Measurements from ENCODE around the gene TMEM45B. TPM values are rescaled to one million over a fixed set of nuclear protein-coding genes. Genes with fewer than 3 reads are reported as not detected.
"Not testable (repeated sequence)": the region's sequence is repeated elsewhere in the genome, so short reads cannot be mapped to it uniquely, and the experiment has no call there.

Gene TMEM45B
- polyA plus RNA-seq, 1 donor from 2014 or later: not detected

DNA sequence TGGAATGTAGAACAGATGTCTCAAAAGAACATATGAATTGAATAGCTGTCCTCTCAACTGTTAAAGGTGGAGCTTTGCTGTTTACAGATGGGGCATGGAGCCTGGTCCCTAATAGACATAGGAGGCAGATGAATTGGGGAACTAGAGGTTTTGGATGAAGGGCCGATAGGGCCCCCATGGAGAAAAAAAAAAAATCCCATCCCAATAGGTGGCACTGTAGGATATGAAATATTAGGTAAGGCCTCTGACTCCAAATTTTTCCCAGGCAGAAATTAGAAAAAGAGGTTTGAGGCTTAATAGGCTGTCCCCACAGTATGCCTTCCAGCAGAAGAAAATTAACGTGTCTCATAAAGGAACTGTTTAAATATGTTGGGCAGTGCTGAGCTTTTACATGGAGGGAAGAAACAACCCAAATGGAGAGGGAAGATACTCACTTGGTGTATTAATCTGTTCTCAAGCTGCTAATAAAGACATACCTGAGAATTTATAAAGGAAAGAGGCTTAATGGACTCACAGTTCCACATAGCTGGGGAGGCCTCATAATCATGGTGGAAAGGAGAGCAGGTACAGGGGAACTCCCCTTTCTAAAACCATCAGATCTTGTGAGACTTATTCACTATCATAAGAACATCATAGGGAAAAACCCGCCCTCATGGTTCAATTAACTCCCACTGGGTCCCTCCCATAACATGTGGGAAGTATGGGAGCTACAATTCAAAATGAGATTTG lies 30.1 kb upstream of the TMEM45B start:
- Histone ChIP-seq H3K36me3 (ENCODE audit: insufficient read depth, low read length) (no peaks in the 10 kb centered on the region), H2AFZ (ENCODE audit: low read depth, low read length) (no peak overlapping the region), H3F3A (ENCODE audit: insufficient read depth, low read length, poor library complexity, severe bottlenecking) (no peaks in the 10 kb centered on the region), H3K9me2 (ENCODE audit: insufficient read depth, low read length) (no peaks in the 10 kb centered on the region), H3K9ac (ENCODE audit: low read length) (no peak overlapping the region), H3K4me3 (ENCODE audit: low read length) (no peak overlapping the region), H3K9me3 (ENCODE audit: low read length) (no peaks in the 10 kb centered on the region), H3K4me2 (ENCODE audit: low read length) (no peak overlapping the region), H4K20me1 (ENCODE audit: insufficient read depth) (no peaks in the 10 kb centered on the region), H3K79me2 (replicated peaks; ENCODE audit: insufficient read depth, low read length) (no peaks in the 10 kb centered on the region), H3K27ac (ENCODE audit: low read length) (no peak overlapping the region), H3K27me3 (ENCODE audit: insufficient read depth, low read depth, low read length) (no peaks in the 10 kb centered on the region)
- TF ChIP-seq, protein P1, sequence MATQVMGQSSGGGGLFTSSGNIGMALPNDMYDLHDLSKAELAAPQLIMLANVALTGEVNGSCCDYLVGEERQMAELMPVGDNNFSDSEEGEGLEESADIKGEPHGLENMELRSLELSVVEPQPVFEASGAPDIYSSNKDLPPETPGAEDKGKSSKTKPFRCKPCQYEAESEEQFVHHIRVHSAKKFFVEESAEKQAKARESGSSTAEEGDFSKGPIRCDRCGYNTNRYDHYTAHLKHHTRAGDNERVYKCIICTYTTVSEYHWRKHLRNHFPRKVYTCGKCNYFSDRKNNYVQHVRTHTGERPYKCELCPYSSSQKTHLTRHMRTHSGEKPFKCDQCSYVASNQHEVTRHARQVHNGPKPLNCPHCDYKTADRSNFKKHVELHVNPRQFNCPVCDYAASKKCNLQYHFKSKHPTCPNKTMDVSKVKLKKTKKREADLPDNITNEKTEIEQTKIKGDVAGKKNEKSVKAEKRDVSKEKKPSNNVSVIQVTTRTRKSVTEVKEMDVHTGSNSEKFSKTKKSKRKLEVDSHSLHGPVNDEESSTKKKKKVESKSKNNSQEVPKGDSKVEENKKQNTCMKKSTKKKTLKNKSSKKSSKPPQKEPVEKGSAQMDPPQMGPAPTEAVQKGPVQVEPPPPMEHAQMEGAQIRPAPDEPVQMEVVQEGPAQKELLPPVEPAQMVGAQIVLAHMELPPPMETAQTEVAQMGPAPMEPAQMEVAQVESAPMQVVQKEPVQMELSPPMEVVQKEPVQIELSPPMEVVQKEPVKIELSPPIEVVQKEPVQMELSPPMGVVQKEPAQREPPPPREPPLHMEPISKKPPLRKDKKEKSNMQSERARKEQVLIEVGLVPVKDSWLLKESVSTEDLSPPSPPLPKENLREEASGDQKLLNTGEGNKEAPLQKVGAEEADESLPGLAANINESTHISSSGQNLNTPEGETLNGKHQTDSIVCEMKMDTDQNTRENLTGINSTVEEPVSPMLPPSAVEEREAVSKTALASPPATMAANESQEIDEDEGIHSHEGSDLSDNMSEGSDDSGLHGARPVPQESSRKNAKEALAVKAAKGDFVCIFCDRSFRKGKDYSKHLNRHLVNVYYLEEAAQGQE (IDR thresholded peaks at IDR 0.05; ENCODE audit: borderline replicate concordance): no peak
- TF ChIP-seq EZH2 (IDR thresholded peaks at IDR 0.05; ENCODE audit: borderline replicate concordance, insufficient read depth, low read length, poor library complexity, severe bottlenecking): no peak
- no peak for TF ChIP-seq POLR2AphosphoS5 (IDR thresholded peaks at IDR 0.05)
- TF ChIP-seq RAD21 (conservative IDR thresholded peaks at IDR 0.05): no peak
- TF ChIP-seq, protein P2, sequence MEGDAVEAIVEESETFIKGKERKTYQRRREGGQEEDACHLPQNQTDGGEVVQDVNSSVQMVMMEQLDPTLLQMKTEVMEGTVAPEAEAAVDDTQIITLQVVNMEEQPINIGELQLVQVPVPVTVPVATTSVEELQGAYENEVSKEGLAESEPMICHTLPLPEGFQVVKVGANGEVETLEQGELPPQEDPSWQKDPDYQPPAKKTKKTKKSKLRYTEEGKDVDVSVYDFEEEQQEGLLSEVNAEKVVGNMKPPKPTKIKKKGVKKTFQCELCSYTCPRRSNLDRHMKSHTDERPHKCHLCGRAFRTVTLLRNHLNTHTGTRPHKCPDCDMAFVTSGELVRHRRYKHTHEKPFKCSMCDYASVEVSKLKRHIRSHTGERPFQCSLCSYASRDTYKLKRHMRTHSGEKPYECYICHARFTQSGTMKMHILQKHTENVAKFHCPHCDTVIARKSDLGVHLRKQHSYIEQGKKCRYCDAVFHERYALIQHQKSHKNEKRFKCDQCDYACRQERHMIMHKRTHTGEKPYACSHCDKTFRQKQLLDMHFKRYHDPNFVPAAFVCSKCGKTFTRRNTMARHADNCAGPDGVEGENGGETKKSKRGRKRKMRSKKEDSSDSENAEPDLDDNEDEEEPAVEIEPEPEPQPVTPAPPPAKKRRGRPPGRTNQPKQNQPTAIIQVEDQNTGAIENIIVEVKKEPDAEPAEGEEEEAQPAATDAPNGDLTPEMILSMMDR (IDR thresholded peaks at IDR 0.05; ENCODE audit: poor library complexity, severe bottlenecking): no peak
- no peak for TF ChIP-seq SMC3 (conservative IDR thresholded peaks at IDR 0.05; ENCODE audit: poor library complexity)
- TF ChIP-seq TAF1 (IDR thresholded peaks at IDR 0.05; ENCODE audit: low read depth): no peak
- no peak for TF ChIP-seq MXI1 (conservative IDR thresholded peaks at IDR 0.05; ENCODE audit: poor library complexity, severe bottlenecking)
- TF ChIP-seq EP300 (conservative IDR thresholded peaks at IDR 0.05; ENCODE audit: poor library complexity, severe bottlenecking): no peak

DNA sequence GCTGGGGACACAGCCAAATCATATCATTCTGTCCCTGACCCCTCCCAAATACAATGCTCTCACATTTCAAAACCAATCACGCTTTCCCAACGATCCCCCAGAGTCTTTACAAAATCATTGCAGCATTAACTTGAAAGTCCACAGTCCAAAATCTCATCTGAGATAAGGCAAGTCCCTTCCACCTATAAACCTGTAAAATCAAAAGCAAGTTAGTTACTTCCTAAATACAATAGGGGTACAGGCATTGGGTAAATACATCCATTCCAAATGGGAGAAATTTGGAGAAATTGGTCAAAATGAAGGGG lies 29.6 kb upstream of the TMEM45B start:
- not testable (repeated sequence) for H3F3A ChIP-seq (ENCODE audit: insufficient read depth, low read length, poor library complexity, severe bottlenecking); H3K4me2 ChIP-seq (ENCODE audit: low read length); H3K9me3 ChIP-seq (ENCODE audit: low read length); H4K20me1 ChIP-seq (ENCODE audit: insufficient read depth); H3K27me3 ChIP-seq (ENCODE audit: insufficient read depth, low read depth, low read length); H3K9me2 ChIP-seq (ENCODE audit: insufficient read depth, low read length); H3K36me3 ChIP-seq (ENCODE audit: insufficient read depth, low read length); H3K79me2 ChIP-seq (replicated peaks; ENCODE audit: insufficient read depth, low read length); H3K27ac ChIP-seq (ENCODE audit: low read length); H3K9ac ChIP-seq (ENCODE audit: low read length); H3K4me3 ChIP-seq (ENCODE audit: low read length); H2AFZ ChIP-seq (ENCODE audit: low read depth, low read length)
